ENCODE results near the gene AQP9.

DNA sequence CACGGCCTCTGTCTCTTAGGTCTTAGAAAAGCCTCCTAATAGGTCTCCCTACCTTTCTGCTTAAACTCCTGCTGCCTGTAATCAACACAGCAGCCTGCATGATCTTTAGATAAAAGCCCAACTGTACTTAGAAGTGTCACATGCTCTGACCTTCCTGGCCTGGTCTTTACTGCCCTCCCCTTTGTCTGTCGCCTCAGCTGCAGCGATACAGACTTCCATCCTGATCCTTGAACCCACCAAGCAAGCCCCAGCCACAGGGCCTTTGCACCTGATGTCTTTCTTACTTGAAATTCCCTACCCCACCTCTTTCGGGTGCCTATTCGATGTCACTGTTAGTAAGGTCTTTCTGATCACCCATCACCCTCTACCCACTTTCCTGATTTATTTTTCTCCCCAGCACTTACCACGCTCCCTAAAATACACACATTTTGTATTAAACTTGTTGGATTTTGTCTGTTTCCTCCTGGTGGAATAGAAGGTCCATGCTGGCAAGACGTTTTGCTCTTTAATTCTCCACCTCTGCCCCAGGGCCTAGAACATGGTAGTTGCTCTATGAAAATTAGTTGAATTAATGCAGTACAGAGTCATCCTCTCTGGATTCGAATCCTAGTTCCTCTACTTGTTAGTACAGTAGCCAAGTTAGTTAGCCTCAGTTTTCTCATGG is 51.1 kb downstream of the AQP9 start:
- TF ChIP-seq, protein P1, sequence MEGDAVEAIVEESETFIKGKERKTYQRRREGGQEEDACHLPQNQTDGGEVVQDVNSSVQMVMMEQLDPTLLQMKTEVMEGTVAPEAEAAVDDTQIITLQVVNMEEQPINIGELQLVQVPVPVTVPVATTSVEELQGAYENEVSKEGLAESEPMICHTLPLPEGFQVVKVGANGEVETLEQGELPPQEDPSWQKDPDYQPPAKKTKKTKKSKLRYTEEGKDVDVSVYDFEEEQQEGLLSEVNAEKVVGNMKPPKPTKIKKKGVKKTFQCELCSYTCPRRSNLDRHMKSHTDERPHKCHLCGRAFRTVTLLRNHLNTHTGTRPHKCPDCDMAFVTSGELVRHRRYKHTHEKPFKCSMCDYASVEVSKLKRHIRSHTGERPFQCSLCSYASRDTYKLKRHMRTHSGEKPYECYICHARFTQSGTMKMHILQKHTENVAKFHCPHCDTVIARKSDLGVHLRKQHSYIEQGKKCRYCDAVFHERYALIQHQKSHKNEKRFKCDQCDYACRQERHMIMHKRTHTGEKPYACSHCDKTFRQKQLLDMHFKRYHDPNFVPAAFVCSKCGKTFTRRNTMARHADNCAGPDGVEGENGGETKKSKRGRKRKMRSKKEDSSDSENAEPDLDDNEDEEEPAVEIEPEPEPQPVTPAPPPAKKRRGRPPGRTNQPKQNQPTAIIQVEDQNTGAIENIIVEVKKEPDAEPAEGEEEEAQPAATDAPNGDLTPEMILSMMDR (conservative IDR thresholded peaks at IDR 0.05; ENCODE audit: low read depth, low read length) = no peak
- TF ChIP-seq EZH2 (IDR thresholded peaks at IDR 0.05; ENCODE audit: borderline replicate concordance, low read depth, low read length, poor library complexity, severe bottlenecking) = no peak
